GM10266 (cell line): ENCODE data around the gene SNX27.
"Not testable (repeated sequence)": the region's sequence is repeated elsewhere in the genome, so short reads cannot be mapped to it uniquely, and the experiment has no call there.

Experiments
- DNase-seq: peaks from one replicate; pipeline ENCODE4 v3.0.0; 2012; ENCODE audit errors: extremely low spot score
- TF ChIP-seq, protein P1 (sequence below): IDR thresholded peaks from 2 replicates; pipeline ENCODE4 v1.5.1; 2012; ENCODE audit warnings: mild to moderate bottlenecking, low read depth; ENCODE audit not compliant: control insufficient read depth, insufficient read depth; ENCODE audit errors: missing control alignments

SNX27 gene

DNA sequence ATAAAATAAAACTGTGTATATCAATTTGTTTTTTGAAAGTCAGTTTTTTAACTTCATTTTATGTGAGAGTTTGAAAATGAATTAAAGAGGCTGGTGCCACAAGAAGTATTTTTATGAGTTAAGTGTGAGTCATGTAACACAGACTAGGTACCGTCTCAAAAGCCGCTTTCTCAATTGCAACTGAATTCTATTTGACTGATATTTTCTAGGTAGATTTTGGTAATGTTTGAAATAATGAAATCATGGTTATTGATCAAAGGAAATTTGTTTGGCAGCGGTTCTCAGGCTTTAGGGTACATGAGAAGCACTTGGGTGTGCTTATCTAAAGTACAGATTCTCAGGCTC, 4.6 kb downstream of the SNX27 start:
- no peak for DNase-seq
- TF ChIP-seq, protein P1, sequence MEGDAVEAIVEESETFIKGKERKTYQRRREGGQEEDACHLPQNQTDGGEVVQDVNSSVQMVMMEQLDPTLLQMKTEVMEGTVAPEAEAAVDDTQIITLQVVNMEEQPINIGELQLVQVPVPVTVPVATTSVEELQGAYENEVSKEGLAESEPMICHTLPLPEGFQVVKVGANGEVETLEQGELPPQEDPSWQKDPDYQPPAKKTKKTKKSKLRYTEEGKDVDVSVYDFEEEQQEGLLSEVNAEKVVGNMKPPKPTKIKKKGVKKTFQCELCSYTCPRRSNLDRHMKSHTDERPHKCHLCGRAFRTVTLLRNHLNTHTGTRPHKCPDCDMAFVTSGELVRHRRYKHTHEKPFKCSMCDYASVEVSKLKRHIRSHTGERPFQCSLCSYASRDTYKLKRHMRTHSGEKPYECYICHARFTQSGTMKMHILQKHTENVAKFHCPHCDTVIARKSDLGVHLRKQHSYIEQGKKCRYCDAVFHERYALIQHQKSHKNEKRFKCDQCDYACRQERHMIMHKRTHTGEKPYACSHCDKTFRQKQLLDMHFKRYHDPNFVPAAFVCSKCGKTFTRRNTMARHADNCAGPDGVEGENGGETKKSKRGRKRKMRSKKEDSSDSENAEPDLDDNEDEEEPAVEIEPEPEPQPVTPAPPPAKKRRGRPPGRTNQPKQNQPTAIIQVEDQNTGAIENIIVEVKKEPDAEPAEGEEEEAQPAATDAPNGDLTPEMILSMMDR: no peak

DNA sequence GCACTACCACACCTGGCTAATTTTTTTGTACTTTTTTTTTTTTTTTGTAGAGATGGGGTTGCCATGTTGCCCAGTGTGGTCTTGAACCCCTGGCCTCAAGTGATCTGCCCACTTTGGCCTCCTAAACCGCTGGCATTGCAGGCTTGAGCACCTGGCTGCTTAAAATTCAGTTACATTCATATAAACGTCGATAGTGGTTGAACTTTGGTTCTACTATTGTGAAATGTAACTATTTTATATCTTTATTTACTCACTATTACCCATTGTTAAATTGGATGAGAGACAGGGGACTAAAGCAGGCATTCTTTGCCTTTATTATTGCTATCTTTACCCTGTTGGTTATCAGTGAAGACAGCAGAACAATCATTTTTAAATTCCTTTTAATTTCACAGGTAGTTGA, 6.2 kb downstream of the SNX27 start:
- DNase-seq: no peak
- TF ChIP-seq, protein P1: no peak

DNA sequence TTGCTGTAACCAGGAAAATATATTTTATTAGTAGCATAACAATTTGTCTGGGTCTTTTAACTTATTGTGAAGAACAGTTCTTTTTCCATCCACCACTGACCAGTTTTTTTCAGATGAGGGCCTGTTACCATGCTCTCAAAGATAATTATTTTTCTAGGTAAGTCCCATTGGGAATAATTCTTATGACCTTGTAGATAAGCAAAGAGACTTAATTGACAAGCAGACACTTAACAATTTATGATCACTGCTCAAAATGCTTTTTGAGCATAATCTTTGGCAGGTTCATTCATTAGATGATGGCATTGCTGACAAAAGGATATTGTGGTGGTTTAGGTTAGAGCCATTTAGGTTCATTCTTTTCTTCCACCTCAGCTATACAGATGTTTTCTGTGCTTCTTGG, 6.6 kb downstream of the SNX27 start:
- no peak for DNase-seq

DNA sequence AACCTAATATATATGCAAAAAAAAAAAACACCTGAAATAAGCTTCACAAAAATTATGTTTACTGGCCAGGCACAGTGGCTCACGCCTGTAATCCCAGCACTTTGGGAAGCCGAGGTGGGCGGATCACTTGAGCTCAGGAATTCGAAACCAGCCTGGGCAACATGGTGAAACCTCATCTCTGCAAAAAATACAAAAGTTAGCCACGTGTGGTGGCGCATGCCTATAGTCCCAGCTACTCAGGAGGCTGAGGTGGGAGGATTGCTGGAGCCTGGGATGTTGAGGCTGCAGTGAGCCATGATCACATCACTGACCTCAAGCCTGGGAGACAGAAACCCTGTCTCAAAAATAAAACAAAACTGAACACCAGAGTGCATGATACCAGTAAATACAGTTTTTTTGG, 7.1 kb downstream of the SNX27 start:
- DNase-seq: not testable (repeated sequence)

More for the DNA sequence above, 6.6 kb downstream of the SNX27 start:
- TF ChIP-seq, protein P1: no peak

DNA sequence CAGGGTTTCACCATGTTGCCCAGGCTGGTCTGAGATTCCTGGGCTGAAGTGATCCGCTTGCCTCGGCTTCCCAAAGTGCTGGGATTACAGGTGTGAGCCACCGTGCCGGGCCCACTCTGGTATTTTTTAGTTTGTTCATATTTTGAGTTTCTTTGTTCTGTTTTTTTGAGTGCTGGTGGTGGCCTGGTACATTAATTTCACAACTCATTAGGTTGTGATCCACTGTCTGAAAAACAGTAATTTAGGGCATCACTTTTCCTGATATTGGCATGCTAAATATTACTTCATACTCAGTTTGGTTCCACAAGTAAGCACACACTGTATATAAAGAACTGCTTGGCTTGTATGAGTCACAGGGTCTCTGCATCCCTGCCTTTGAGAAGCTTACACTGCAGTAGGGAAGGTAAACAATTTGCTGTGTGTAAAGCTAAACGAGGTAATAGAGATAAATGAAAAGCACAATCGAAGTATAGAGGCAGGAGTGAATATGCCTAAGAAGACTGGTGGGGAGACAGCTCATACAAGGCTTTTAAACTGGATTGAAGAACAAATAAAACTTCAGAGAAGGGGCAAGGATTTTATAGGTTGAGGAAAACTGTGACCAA, 7.7 kb downstream of the SNX27 start:
- TF ChIP-seq, protein P1: no peak
- DNase-seq: no peak

DNA sequence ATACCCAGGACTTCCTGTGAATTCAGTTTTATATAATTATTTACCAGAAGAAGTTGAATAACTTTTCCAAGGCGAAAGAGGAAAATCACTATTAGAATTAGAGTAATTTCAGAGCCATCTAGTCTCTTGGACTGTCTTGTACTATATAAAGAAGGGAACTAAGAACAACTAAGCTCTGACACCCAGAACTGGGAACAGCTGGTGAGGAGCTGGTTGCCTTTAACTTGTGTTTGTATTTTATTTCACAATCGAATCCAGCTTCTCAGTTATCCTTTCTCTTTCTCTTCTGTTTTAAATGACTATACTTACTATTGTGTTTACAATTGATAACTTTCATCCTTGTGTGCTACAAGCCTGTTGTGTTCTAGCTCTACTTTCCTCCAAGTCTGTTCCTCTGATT, 8.4 kb downstream of the SNX27 start:
- TF ChIP-seq, protein P1: no peak
- DNase-seq: no peak

DNA sequence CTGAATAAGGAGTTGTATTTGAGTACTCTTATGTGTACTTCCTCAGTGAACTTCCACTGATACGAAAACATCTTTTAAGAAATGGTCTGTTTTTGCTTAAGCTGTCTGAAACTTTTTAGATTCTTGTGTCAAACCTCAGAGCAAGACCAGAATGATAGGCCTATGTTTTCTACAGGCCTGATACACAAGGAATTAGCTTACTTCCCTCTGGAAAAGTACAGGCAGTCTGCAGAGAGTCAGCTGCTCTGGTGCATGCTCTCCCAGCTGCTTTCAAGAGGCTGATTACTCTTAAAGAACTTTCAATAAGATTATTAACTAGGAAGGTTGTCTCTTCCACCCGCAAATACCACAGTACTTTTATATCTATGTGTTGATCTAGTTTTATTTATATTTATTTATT, 9.5 kb downstream of the SNX27 start:
- TF ChIP-seq, protein P1: no peak
- DNase-seq: no peak

DNA sequence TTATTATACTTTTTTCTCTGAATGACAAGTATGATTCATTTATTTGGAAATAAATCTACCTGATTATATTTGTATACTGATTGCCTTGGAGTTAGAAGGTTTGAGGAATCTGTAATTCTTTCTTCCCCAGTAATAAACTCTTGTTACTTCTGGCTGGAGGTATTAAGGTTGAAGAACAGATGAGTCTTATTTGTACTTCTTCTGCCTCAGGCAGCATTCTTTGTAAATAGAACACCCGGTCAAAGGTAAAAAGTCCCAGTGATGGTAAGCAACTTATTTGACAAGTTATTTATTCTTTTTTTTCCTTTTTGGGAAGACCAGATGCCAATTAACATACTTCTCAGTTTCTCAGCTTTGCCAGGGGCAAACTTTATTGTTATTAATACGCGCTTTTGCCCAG, 12.9 kb downstream of the SNX27 start:
- TF ChIP-seq, protein P1: no peak
- no peak for DNase-seq
